ENCODE data around the gene KRTCAP2. TPM values are rescaled to one million over a fixed set of nuclear protein-coding genes. Genes with fewer than 3 reads are reported as not detected.

Gene KRTCAP2
- total RNA-seq, 4 donors from 2014 or later, result 65.0 to 155 (median 81.9) TPM

DNA sequence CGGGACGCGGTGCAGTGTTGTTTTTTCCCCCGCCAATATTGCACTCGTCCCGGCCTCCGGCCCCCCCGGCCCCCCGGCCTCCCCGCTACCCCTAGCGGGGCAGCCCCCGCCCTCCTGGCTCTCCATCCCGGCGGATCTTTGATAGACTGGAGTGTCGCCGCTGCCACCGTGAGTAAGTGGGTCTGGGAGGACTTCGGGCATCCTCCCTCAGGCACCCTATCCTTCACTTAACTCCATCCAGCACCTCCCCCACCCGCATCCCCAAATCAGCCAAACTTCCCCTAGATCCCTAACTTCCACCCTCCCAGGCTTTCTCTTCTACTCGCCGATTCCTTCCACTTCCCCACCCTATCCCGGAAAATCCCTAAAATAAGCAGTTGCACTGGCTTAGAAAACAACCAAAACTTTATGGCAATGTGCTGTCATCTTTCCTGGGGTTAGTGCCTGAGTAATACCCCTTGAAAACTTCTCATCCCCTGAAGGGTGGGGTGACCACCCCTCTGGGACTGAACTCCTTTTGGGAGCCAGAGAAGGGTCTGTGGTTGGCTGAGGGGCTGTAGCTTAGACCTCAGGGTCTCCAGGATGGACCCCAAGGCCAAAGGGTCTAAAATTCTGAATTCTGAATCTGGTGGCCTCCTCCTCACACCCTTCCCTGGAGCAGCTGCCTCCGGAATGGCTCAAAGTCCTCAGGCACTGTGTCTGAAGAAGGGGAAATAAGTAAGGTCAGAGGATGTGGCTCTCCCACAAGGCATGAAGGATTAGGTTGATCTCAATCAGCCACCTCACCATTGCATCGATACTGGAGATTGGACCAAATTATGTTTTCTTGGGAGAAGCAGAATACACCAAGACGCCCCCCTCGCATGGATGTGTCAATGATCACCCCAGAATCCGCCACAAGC lies 22.3 kb upstream of the KRTCAP2 start:
- TF ChIP-seq, protein P1, sequence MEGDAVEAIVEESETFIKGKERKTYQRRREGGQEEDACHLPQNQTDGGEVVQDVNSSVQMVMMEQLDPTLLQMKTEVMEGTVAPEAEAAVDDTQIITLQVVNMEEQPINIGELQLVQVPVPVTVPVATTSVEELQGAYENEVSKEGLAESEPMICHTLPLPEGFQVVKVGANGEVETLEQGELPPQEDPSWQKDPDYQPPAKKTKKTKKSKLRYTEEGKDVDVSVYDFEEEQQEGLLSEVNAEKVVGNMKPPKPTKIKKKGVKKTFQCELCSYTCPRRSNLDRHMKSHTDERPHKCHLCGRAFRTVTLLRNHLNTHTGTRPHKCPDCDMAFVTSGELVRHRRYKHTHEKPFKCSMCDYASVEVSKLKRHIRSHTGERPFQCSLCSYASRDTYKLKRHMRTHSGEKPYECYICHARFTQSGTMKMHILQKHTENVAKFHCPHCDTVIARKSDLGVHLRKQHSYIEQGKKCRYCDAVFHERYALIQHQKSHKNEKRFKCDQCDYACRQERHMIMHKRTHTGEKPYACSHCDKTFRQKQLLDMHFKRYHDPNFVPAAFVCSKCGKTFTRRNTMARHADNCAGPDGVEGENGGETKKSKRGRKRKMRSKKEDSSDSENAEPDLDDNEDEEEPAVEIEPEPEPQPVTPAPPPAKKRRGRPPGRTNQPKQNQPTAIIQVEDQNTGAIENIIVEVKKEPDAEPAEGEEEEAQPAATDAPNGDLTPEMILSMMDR (IDR thresholded peaks at IDR 0.05; ENCODE audit: low read depth), result no peak

- TF ChIP-seq, protein P1 (IDR thresholded peaks at IDR 0.05; ENCODE audit: low read depth), result no peak
Measured at GRCh38 chr1:155193275-155193990, 20.3 kb upstream of the KRTCAP2 start.

GRCh38 chr1:155192346-155193274 lies 19.5 kb upstream of the KRTCAP2 start:
- TF ChIP-seq, protein P1 (IDR thresholded peaks at IDR 0.05; ENCODE audit: low read depth), result no peak

DNA sequence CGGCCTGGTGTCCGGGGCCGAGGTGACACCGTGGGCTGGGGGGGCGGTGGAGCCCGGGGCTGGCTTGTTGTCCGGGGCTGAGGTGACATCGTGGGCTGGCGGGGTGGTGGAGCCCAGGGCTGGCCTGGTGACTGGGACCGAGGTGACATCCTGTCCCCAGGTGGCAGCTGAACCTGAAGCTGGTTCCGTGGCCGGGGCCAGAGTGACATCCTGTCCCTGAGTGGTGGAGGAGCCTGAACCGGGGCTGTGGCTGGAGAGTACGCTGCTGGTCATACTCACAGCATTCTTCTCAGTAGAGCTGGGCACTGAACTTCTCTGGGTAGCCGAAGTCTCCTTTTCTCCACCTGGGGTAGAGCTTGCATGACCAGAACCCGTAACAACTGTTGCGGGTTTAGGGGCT lies 18.8 kb upstream of the KRTCAP2 start:
- TF ChIP-seq, protein P1 (IDR thresholded peaks at IDR 0.05; ENCODE audit: low read depth), result no peak

DNA sequence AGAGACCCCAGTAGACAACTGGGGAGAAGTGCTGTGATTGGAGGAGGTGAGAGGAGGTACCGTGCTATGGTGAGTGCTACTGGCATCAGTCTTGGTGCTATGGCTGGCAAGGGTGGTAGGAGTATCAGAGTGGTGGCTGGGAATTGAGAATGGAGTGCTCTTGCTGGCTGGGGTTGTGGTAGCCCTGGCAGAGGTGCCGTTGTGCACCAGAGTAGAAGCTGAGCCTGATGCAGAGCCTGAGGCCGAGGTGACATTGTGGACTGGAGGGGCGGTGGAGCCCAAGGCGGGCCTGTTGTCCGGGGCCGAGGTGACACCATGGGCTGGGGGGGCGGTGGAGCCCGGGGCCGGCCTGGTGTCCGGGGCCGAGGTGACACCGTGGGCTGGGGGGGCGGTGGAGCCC lies 15.2 kb upstream of the KRTCAP2 start:
- TF ChIP-seq, protein P1 (IDR thresholded peaks at IDR 0.05; ENCODE audit: low read depth), result no peak

DNA sequence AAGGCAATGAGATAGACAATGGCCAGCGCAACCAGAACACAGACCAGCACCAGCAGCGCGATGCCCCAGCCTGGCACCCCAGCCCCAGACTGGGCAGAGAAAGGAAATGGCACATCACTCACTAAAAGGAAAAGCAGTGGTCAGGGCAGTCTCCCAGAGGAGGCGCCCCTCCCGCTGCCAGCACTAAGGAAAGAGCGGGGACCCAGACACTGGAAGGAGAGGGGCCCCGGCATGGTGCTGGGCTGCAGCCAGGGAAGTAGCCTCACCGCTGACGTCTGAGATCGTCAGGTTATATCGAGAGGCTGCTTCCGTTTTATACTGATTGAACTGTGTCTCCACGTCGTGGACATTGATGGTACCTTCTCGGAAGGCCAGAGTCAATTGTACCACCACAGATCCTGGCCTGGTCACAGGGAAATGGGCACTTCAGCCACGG lies 14.4 kb upstream of the KRTCAP2 start:
- TF ChIP-seq, protein P1 (IDR thresholded peaks at IDR 0.05; ENCODE audit: low read depth), result no peak

Measured in subcutaneous adipose tissue (tissue), 4 donors.